Measurements from ENCODE around the gene NFATC2. TPM values are rescaled to one million over a fixed set of nuclear protein-coding genes. Genes with fewer than 3 reads are reported as not detected.

Gene NFATC2
- total RNA-seq, 1 donor from 2014 or later, result 3.9 TPM

DNA sequence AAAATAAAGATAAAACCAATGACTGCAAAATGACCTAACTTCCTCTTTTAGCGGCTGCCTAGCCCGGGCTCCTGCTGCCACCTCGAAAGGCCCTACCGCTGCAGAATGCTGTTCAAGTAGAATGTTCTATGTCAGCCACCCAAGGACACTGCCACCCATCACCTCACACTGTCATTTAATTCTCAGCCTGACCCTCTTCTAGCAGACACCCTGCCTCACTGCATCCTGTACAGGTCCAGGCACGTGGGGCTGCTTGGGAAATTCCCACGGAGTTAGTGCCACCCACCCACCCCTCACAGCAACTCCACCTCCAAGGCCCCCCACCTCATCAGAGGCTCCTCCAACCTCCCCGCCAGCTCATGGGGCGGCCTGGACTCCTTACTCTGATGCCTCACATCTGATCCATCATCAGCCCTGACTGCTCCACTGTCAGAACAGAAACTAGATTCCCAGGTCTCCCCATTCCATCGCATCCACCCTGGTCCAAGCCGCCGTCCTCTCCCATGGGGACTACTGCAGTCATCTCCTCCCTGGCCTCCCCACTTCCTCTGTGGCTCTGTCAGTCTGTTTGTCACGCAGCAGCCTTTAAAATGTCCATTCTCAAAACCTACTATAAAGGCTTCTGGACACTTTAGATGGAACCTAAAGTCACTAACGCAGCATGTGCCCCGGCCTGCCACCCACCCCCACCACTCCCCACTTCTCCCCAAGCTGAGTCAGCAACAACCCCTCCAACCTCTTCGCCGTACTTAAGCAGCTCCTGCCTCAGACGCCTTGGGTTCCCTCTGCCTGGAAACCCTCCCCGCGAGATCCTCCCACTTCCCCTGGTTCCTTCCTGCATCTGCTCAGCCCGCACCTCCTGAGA, 17.0 kb downstream of the NFATC2 start:
- Mint-ChIP-seq H3K27ac (ENCODE audit: unreplicated experiment) (no peak overlapping the region), H3K4me1 (ENCODE audit: low read depth, unreplicated experiment) (peaks cover 19% of the 10 kb centered on the region), H3K9me3 (ENCODE audit: unreplicated experiment) (no peaks in the 10 kb centered on the region), H3K36me3 (ENCODE audit: low read depth, unreplicated experiment) (no peaks in the 10 kb centered on the region), H3K27me3 (ENCODE audit: low read depth, unreplicated experiment) (no peaks in the 10 kb centered on the region), H3K4me3 (ENCODE audit: unreplicated experiment) (no peak overlapping the region)
- no peak for DNase-seq (ENCODE audit: low read depth)
- Histone ChIP-seq H3K4me3 (ENCODE audit: insufficient read depth, low read depth, low read length) (no peak overlapping the region), H4K20me1 (ENCODE audit: insufficient read depth, low read length) (peaks cover 16% of the 10 kb centered on the region), H3K27ac (ENCODE audit: low read depth, low read length) (no peak overlapping the region), H3K4me1 (ENCODE audit: insufficient read depth, low read length) (peaks cover 9% of the 10 kb centered on the region), H3K79me2 (ENCODE audit: insufficient read depth, low read length) (peaks cover 7% of the 10 kb centered on the region), H3K27me3 (ENCODE audit: insufficient read depth, low read length) (no peaks in the 10 kb centered on the region), H2AFZ (ENCODE audit: low read depth, low read length) (peak overlapping the region; percentile 17), H3K36me3 (ENCODE audit: insufficient read depth, low read length) (no peaks in the 10 kb centered on the region), H3K4me2 (ENCODE audit: low read length) (peak overlapping the region; percentile 8), H3K9me3 (ENCODE audit: insufficient read depth, low read depth, low read length) (no peaks in the 10 kb centered on the region), H3K9ac (ENCODE audit: low read length) (no peak overlapping the region)
- TF ChIP-seq, protein P1, sequence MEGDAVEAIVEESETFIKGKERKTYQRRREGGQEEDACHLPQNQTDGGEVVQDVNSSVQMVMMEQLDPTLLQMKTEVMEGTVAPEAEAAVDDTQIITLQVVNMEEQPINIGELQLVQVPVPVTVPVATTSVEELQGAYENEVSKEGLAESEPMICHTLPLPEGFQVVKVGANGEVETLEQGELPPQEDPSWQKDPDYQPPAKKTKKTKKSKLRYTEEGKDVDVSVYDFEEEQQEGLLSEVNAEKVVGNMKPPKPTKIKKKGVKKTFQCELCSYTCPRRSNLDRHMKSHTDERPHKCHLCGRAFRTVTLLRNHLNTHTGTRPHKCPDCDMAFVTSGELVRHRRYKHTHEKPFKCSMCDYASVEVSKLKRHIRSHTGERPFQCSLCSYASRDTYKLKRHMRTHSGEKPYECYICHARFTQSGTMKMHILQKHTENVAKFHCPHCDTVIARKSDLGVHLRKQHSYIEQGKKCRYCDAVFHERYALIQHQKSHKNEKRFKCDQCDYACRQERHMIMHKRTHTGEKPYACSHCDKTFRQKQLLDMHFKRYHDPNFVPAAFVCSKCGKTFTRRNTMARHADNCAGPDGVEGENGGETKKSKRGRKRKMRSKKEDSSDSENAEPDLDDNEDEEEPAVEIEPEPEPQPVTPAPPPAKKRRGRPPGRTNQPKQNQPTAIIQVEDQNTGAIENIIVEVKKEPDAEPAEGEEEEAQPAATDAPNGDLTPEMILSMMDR (IDR thresholded peaks at IDR 0.05; ENCODE audit: insufficient read depth, low read depth, low read length), result no peak
- TF ChIP-seq EZH2 (IDR thresholded peaks at IDR 0.05; ENCODE audit: insufficient read depth, low read length), result no peak
- no peak for FAIRE-seq

DNA sequence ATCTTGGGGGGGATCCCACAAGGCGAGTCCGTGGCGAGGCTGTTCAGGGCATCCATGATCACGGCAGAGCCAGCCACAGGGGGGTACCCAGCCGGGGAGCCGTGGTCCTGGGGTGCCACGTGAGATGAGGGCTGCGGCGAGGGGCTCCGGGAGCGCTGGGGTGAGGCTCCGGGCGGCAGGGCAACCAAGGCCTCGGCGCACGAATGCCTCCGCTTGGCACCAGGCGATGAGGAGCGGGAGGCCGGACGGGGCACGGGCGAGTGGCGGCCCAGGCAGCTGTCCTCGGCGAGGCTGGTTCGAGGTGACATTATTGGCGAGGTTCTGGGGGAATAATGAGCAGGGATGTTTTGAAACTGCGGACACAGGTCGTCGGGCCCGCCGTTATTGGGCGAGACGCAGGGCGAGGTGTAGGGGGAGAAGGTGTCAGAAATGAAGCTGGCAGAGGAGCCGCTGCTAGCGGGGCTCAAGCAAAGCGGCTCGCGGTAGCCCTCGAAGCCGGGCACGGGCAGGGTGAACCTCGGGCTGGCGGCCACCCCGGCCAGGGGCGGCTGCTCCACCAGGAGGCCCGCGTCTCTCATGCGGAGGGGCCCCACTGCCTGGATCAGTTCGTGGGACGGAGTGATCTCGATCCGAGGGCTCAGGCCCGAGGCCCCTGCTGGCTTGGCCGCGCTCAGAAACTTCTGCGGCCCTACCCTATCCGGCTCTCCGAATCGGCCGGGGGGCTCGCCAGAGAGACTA, 19.1 kb downstream of the NFATC2 start:
- H3K4me3 ChIP-seq (ENCODE audit: insufficient read depth, low read depth, low read length), result no peak overlapping the region
- TF ChIP-seq, protein P1 (IDR thresholded peaks at IDR 0.05; ENCODE audit: insufficient read depth, low read depth, low read length), result no peak
- no peak for TF ChIP-seq EZH2 (IDR thresholded peaks at IDR 0.05; ENCODE audit: insufficient read depth, low read length)
- H3K27ac Mint-ChIP-seq (ENCODE audit: unreplicated experiment), result no peak overlapping the region
- no peaks in the 10 kb centered on the region for H3K27me3 ChIP-seq (ENCODE audit: insufficient read depth, low read length)
- no peak overlapping the region for H2AFZ ChIP-seq (ENCODE audit: low read depth, low read length)
- H3K36me3 Mint-ChIP-seq (ENCODE audit: low read depth, unreplicated experiment), result no peaks in the 10 kb centered on the region
- FAIRE-seq (no peak), DNase-seq (ENCODE audit: low read depth) (no peak)
- H3K27me3 Mint-ChIP-seq (ENCODE audit: low read depth, unreplicated experiment), result no peaks in the 10 kb centered on the region
- peaks cover 6% of the 10 kb centered on the region for H3K79me2 ChIP-seq (ENCODE audit: insufficient read depth, low read length)
- no peaks in the 10 kb centered on the region for H3K36me3 ChIP-seq (ENCODE audit: insufficient read depth, low read length)
- H3K4me2 ChIP-seq (ENCODE audit: low read length), result no peak overlapping the region
- peaks cover 12% of the 10 kb centered on the region for H3K4me1 Mint-ChIP-seq (ENCODE audit: low read depth, unreplicated experiment)
- H3K4me3 Mint-ChIP-seq (ENCODE audit: unreplicated experiment), result no peak overlapping the region
- no peaks in the 10 kb centered on the region for H3K9me3 ChIP-seq (ENCODE audit: insufficient read depth, low read depth, low read length)
- no peak overlapping the region for H3K27ac ChIP-seq (ENCODE audit: low read depth, low read length)
- no peaks in the 10 kb centered on the region for H3K9me3 Mint-ChIP-seq (ENCODE audit: unreplicated experiment)
- H3K9ac ChIP-seq (ENCODE audit: low read length), result no peak overlapping the region
- peaks cover 16% of the 10 kb centered on the region for H4K20me1 ChIP-seq (ENCODE audit: insufficient read depth, low read length)
- peaks cover 4% of the 10 kb centered on the region for H3K4me1 ChIP-seq (ENCODE audit: insufficient read depth, low read length)

Measured in astrocyte (in vitro differentiated cells and primary cell).